GM23338 (cell line): ENCODE results near the gene SLC12A7. TPM values are rescaled to one million over a fixed set of nuclear protein-coding genes. Genes with fewer than 3 reads are reported as not detected.

Source experiments
- ATAC-seq: fragments of 200-7000 bp; cut with Tn5 transposase; 3 replicates; pipeline ENCODE4 v1.9.1; 2020
- DNase-seq: peaks from one replicate; pipeline ENCODE4 v3.0.0-alpha.2; 2015; ENCODE audit warnings: low spot score
- H2AFZ ChIP-seq: fragments of 200-600 bp; sonication (generic); 2 replicates; pipeline ENCODE4 v1.8.0; 2016; ENCODE audit warnings: antibody characterized with exemption, mild to moderate bottlenecking, moderate library complexity
- H3F3A ChIP-seq: fragments of 200-600 bp; sonication (generic); replicated peaks from 2 replicates; pipeline ENCODE4 v1.8.0; 2017; ENCODE audit warnings: antibody characterized with exemption, mixed run types, low read depth
- H3K27ac ChIP-seq: fragments of 200-600 bp; sonication (generic); 2 replicates; pipeline ENCODE4 v1.6.1; 2016; ENCODE audit warnings: low read depth
- H3K27me3 ChIP-seq: fragments of 200-600 bp; sonication (generic); 2 replicates; pipeline ENCODE4 v1.8.0; 2016; ENCODE audit warnings: mild to moderate bottlenecking, mixed run types, moderate library complexity; ENCODE audit not compliant: insufficient read depth
- H3K36me3 ChIP-seq: fragments of 200-600 bp; sonication (generic); 2 replicates; pipeline ENCODE4 v1.8.0; 2016; ENCODE audit warnings: mild to moderate bottlenecking; ENCODE audit not compliant: insufficient read depth
- H3K4me1 ChIP-seq: fragments of 200-600 bp; sonication (generic); 2 replicates; pipeline ENCODE4 v1.8.0; 2016; ENCODE audit warnings: mild to moderate bottlenecking, moderate library complexity; ENCODE audit not compliant: insufficient read depth
- H3K4me2 ChIP-seq: fragments of 200-600 bp; sonication (generic); 2 replicates; pipeline ENCODE4 v1.7.1; 2017; ENCODE audit warnings: mixed run types
- H3K4me3 ChIP-seq: fragments of 200-600 bp; sonication (generic); 2 replicates; pipeline ENCODE4 v1.6.1; 2016; ENCODE audit warnings: mixed run types
- H3K79me2 ChIP-seq: fragments of 200-600 bp; sonication (generic); replicated peaks from 2 replicates; pipeline ENCODE4 v1.8.0; 2017; ENCODE audit warnings: mild to moderate bottlenecking; ENCODE audit not compliant: insufficient read depth
- H3K9me2 ChIP-seq: fragments of 200-600 bp; sonication (generic); 2 replicates; pipeline ENCODE4 v1.8.0; 2017; ENCODE audit not compliant: insufficient read depth
- H4K20me1 ChIP-seq: fragments of 200-600 bp; sonication (generic); replicated peaks from 2 replicates; pipeline ENCODE4 v1.8.0; 2017; ENCODE audit warnings: mild to moderate bottlenecking; ENCODE audit not compliant: insufficient read depth
- H3K27ac Mint-ChIP-seq: 2 replicates; pipeline ENCODE4 v1.8.0; 2020; ENCODE audit warnings: inconsistent platforms, mild to moderate bottlenecking, moderate library complexity, mixed read lengths
- H3K27me3 Mint-ChIP-seq: 3 replicates; pipeline ENCODE4 v1.8.0; 2022; ENCODE audit warnings: low read depth, mild to moderate bottlenecking, moderate library complexity, mixed read lengths, inconsistent platforms; ENCODE audit not compliant: insufficient read depth, poor library complexity
- H3K36me3 Mint-ChIP-seq: 3 replicates; pipeline ENCODE4 v1.8.0; 2021; ENCODE audit warnings: low read depth, mild to moderate bottlenecking, inconsistent platforms, moderate library complexity, mixed read lengths
- H3K4me1 Mint-ChIP-seq: 3 replicates; pipeline ENCODE4 v1.8.0; 2020; ENCODE audit warnings: mild to moderate bottlenecking, inconsistent platforms, mixed read lengths
- H3K4me3 Mint-ChIP-seq: 3 replicates; pipeline ENCODE4 v1.8.0; 2021; ENCODE audit warnings: moderate library complexity, mild to moderate bottlenecking, inconsistent platforms, mixed read lengths
- H3K9me3 Mint-ChIP-seq: 3 replicates; pipeline ENCODE4 v1.8.0; 2020; ENCODE audit warnings: moderate library complexity, mild to moderate bottlenecking, inconsistent platforms, mixed read lengths
- CREB1 ChIP-seq: fragments of 250-450 bp; sonication (Bioruptor Pico); IDR thresholded peaks from 2 replicates; pipeline ENCODE4 v1.5.0; 2020; ENCODE audit warnings: low read depth, mild to moderate bottlenecking, moderate library complexity
- EZH2 ChIP-seq: fragments of 200-600 bp; sonication (generic); IDR thresholded peaks from one replicate; pipeline ENCODE4 v1.8.0; 2017; ENCODE audit warnings: antibody characterized with exemption, mild to moderate bottlenecking, low read depth; ENCODE audit not compliant: unreplicated experiment
- NANOG ChIP-seq: IDR thresholded peaks from 2 replicates; pipeline ENCODE4 v1.6.1; 2016; ENCODE audit warnings: antibody characterized with exemption, borderline replicate concordance
- STAT1 ChIP-seq: IDR thresholded peaks from one replicate; pipeline ENCODE4 v1.6.1; 2016; ENCODE audit warnings: antibody characterized with exemption; ENCODE audit not compliant: unreplicated experiment
- ZNF331 ChIP-seq: fragments of 250-450 bp; sonication (Bioruptor Pico); IDR thresholded peaks from 2 replicates; pipeline ENCODE4 v1.5.0; 2020; ENCODE audit warnings: low read depth, mild to moderate bottlenecking, moderate library complexity
- polyA plus RNA-seq: library from polyadenylated mRNA; unstranded; fragments of >200 nt; fragmentation: Nextera tagmentation; extraction: Ambion mirVana; gene quantifications from 2 replicates; pipeline ENCODE4 v1.2.1, GENCODE V29; 2016
- total RNA-seq: library from RNA; depleted of rRNA; stranded (reverse); fragments of >200 nt; shearing (Covaris generic); gene quantifications from 2 replicates; pipeline ENCODE4 v1.2.3, GENCODE V29; 2014
- TF ChIP-seq, protein P1 (sequence below), 2 experiments: fragments of 200-600 bp in 1 of 2; sonication (generic) in 1 of 2; conservative IDR thresholded peaks; 2 replicates each; pipeline versions ENCODE4 v1.5.1 to v1.6.1; 2016 to 2017; ENCODE audit warnings: antibody characterized with exemption in 2 of 2, low read depth in 2 of 2, mild to moderate bottlenecking in 2 of 2, moderate library complexity in 1 of 2
- TF ChIP-seq, protein P2 (sequence below): IDR thresholded peaks from 2 replicates; pipeline ENCODE4 v1.6.1; 2016; ENCODE audit warnings: antibody characterized with exemption

Gene SLC12A7
- total and polyA plus RNA-seq, 2 experiments from 2014 or later = 7.4 to 32.2 TPM

DNA sequence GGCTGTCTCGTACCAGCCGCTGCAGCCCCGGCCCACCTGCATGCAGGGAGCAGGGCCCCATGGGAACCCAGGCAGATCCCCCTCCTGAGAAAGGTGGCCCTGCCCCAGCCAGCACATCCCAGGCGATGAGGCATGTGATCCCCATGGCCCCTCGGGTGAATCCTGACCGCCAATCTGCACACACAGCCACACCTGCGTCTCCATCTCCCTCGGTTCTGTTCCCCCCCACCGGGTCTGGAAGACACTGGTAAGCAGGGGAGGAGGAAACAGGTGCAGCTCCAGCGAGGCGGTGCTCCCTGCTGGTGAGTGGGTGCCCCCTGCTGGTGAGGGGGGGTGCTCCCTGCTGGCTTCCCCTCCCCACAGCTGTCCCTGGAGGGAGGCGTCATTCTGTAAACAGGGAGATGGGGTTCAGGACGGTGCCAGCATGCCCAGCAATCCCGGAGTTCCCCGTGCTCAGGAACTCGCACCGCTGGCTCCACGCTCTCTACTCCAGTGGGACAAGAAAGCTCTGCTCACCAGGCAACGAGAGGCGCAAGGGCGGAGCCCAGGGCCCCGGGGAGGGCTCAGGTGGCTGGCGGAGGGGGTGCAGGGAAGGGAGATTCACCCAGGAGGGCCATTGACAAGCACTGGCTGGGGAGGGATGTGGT lies 28.4 kb upstream of the SLC12A7 start:
- Histone ChIP-seq H3K4me1 (no peaks in the 10 kb centered on the region), H4K20me1 (no peaks in the 10 kb centered on the region), H3F3A (no peaks in the 10 kb centered on the region), H3K27me3 (no peaks in the 10 kb centered on the region), H2AFZ (no peak overlapping the region; the same call in 1 of the 2 replicates), H3K4me3 (no peak overlapping the region), H3K4me2 (no peak overlapping the region), H3K79me2 (no peaks in the 10 kb centered on the region), H3K9me2 (no peaks in the 10 kb centered on the region), H3K27ac (no peak overlapping the region), H3K36me3 (no peaks in the 10 kb centered on the region)
- ATAC-seq (peak; percentile 58), DNase-seq (peak; percentile 67)
- Mint-ChIP-seq H3K4me1 (peaks cover 21% of the 10 kb centered on the region), H3K9me3 (peaks cover 5% of the 10 kb centered on the region; the same call in 2 of the 3 replicates), H3K4me3 (no peak overlapping the region), H3K27ac (no peak overlapping the region), H3K36me3 (no peaks in the 10 kb centered on the region), H3K27me3 (peaks cover 11% of the 10 kb centered on the region)
- TF ChIP-seq, protein P1, sequence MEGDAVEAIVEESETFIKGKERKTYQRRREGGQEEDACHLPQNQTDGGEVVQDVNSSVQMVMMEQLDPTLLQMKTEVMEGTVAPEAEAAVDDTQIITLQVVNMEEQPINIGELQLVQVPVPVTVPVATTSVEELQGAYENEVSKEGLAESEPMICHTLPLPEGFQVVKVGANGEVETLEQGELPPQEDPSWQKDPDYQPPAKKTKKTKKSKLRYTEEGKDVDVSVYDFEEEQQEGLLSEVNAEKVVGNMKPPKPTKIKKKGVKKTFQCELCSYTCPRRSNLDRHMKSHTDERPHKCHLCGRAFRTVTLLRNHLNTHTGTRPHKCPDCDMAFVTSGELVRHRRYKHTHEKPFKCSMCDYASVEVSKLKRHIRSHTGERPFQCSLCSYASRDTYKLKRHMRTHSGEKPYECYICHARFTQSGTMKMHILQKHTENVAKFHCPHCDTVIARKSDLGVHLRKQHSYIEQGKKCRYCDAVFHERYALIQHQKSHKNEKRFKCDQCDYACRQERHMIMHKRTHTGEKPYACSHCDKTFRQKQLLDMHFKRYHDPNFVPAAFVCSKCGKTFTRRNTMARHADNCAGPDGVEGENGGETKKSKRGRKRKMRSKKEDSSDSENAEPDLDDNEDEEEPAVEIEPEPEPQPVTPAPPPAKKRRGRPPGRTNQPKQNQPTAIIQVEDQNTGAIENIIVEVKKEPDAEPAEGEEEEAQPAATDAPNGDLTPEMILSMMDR (conservative IDR thresholded peaks at IDR 0.05; ENCODE audit: low read depth in 2 of 2) = peak; percentile 57 to 86
- no peak for TF ChIP-seq ZNF331 (CRISPR knock-in tag)

DNA sequence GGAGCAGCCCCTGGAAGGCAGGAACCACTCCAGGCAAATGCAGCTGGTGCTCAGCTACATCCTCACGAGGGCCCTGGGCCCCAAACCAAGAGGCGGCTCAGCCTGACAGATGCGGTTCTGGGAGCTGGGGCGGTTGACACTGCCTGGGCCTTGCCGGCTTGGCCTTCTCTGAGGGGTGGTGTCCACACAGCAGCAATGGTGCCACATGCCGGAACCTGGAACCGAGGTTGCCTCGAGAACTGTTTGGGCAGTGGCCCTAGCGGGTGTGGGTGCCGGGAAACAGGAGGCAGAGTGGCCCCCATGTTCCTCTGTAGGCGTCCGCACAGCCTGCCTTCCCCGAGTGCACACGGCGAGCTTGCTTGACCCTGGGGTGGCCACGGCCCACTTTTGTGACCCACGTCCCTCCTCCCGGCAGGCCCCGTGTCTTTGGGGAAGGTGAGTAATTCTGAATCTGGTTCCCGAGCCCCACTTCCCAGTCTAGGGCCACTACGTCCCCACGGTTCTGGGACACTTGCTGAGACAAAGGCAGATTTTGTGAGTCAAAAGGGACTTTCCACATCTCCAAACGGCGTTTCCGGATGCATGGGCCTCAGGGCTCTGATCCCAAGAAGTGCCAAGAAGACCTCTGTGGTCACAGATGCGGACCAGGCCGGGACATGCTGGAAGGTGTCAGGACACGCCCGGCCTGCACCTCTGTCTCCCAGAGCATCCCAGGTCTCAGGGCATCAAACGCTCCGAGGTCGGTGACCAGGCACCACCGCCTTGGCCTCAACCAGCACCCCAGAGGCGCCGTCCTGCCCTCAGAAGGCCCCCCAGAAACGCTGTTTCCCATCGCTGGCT lies 27.7 kb upstream of the SLC12A7 start:
- Histone ChIP-seq H3K4me2 (no peak overlapping the region), H3K36me3 (no peaks in the 10 kb centered on the region), H2AFZ (no peak overlapping the region), H4K20me1 (no peaks in the 10 kb centered on the region), H3K27ac (no peak overlapping the region), H3K79me2 (no peaks in the 10 kb centered on the region), H3K9me2 (no peaks in the 10 kb centered on the region), H3K27me3 (no peaks in the 10 kb centered on the region), H3F3A (no peaks in the 10 kb centered on the region), H3K4me1 (no peaks in the 10 kb centered on the region), H3K4me3 (no peak overlapping the region)
- no peak for DNase-seq
- H3K27ac Mint-ChIP-seq = no peak overlapping the region
- no peaks in the 10 kb centered on the region for H3K36me3 Mint-ChIP-seq
- H3K4me1 Mint-ChIP-seq = peaks cover 19% of the 10 kb centered on the region
- no peak for ATAC-seq
- H3K9me3 Mint-ChIP-seq = peaks cover 5% of the 10 kb centered on the region; the same call in 2 of the 3 replicates
- TF ChIP-seq NANOG (no peak), EZH2 (no peak), STAT1 (no peak), CREB1 (CRISPR knock-in tag) (no peak)
- TF ChIP-seq, protein P2, sequence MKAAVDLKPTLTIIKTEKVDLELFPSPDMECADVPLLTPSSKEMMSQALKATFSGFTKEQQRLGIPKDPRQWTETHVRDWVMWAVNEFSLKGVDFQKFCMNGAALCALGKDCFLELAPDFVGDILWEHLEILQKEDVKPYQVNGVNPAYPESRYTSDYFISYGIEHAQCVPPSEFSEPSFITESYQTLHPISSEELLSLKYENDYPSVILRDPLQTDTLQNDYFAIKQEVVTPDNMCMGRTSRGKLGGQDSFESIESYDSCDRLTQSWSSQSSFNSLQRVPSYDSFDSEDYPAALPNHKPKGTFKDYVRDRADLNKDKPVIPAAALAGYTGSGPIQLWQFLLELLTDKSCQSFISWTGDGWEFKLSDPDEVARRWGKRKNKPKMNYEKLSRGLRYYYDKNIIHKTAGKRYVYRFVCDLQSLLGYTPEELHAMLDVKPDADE = no peak
- no peak overlapping the region for H3K4me3 Mint-ChIP-seq
- peaks cover 12% of the 10 kb centered on the region for H3K27me3 Mint-ChIP-seq
